GM12864 (cell line): ENCODE measurements around the gene CLDN1.

ENCODE experiments used
- DNase-seq: peaks from one replicate; pipeline ENCODE4 v3.0.0-alpha.2; 2011; ENCODE audit warnings: low read depth
- H3K4me3 ChIP-seq: 2 replicates; pipeline ENCODE4 v1.5.1; 2011; ENCODE audit warnings: mild to moderate bottlenecking, low read depth, low read length, control low read depth
- CTCF ChIP-seq: IDR thresholded peaks from 2 replicates; pipeline ENCODE4 v1.5.1; 2011; ENCODE audit warnings: low read depth, mild to moderate bottlenecking, moderate library complexity, low read length, control low read depth, inconsistent platforms; ENCODE audit errors: missing control alignments

CLDN1 gene

DNA sequence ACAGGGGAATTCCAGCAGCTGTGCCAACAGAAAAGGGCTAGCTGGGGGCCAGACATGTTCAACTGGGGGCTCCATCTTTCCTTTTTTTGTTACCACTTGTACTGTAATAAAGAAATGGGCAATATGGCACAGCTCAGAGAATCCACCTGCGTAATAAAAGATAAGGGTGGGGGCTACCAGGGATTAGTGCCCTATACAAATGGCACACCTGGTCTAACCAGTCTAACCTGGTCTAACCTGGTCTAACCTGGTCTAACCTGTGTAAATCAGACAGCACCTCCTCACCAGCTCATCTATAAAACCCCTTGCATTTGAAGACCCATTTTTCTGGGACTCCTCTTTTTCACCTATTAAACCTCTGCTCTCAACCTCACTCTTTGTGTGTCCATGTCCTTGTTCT lies 39.5 kb upstream of the CLDN1 start:
- TF ChIP-seq CTCF: no peak
- H3K4me3 ChIP-seq: no peak overlapping the region
- DNase-seq: no peak

GRCh38 chr3:190360228-190360627 lies 38.0 kb upstream of the CLDN1 start:
- H3K4me3 ChIP-seq: no peak overlapping the region
- no peak for DNase-seq
- TF ChIP-seq CTCF: no peak

GRCh38 chr3:190359813-190360212 lies 37.6 kb upstream of the CLDN1 start:
- TF ChIP-seq CTCF: no peak
- DNase-seq: no peak
- no peak overlapping the region for H3K4me3 ChIP-seq

DNA sequence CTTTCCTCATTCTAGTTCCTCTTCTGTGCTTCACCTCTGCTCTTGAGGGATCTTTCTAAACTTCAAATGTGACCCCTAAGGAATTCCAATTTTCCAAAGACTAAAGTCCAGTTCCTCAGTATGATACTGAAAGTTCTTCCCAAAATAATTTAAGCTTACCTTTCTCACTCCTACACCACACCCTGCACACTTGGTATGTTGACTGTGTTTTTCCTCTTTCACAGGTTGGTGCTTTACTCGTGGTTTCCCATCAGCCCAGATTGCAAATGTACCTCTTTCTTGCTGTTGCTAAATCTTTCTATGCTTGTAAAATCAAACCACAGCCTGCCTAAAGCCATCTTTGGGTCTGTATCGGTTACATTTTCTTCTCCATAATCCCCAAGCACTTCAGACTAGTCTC lies 35.2 kb upstream of the CLDN1 start:
- no peak for TF ChIP-seq CTCF
- DNase-seq: no peak
- no peak overlapping the region for H3K4me3 ChIP-seq

GRCh38 chr3:190356246-190356645 lies 34.0 kb upstream of the CLDN1 start:
- DNase-seq: no peak
- no peak for TF ChIP-seq CTCF
- no peak overlapping the region for H3K4me3 ChIP-seq

GRCh38 chr3:190352861-190353457 lies 30.7 kb upstream of the CLDN1 start:
- DNase-seq: no peak
- TF ChIP-seq CTCF: no peak
- H3K4me3 ChIP-seq: no peak overlapping the region

GRCh38 chr3:190346541-190346940 lies 24.3 kb upstream of the CLDN1 start:
- no peak for TF ChIP-seq CTCF
- H3K4me3 ChIP-seq: no peak overlapping the region
- no peak for DNase-seq
